Endodermal cell (in vitro differentiated cells): Measurements from ENCODE around the gene MBP. TPM values are rescaled to one million over a fixed set of nuclear protein-coding genes. Genes with fewer than 3 reads are reported as not detected.
"Not testable (repeated sequence)": the region's sequence is repeated elsewhere in the genome, so short reads cannot be mapped to it uniquely, and the experiment has no call there.

Experiments used
- DNase-seq: peaks from one replicate; pipeline ENCODE4 v3.0.0-alpha.2; 2017
- H3K27ac ChIP-seq: 2 replicates; pipeline ENCODE4 v1.5.1; 2013; ENCODE audit warnings: mild to moderate bottlenecking, low read depth, low read length, moderate library complexity
- H3K27me3 ChIP-seq: 2 replicates; pipeline ENCODE4 v1.6.1; 2013; ENCODE audit warnings: mild to moderate bottlenecking, low read length, moderate library complexity; ENCODE audit not compliant: insufficient read depth, control insufficient read depth, poor library complexity, severe bottlenecking
- H3K36me3 ChIP-seq: 2 replicates; pipeline ENCODE4 v1.7.0; 2013; ENCODE audit warnings: mild to moderate bottlenecking, low read length, moderate library complexity; ENCODE audit not compliant: control insufficient read depth, insufficient read depth
- H3K4me1 ChIP-seq: one replicate; pipeline ENCODE4 v1.7.0; 2013; ENCODE audit warnings: low read length; ENCODE audit not compliant: control insufficient read depth, insufficient read depth
- H3K4me3 ChIP-seq: 2 replicates; pipeline ENCODE4 v1.5.1; 2013; ENCODE audit warnings: mild to moderate bottlenecking, low read length, moderate library complexity
- H3K9ac ChIP-seq: 2 replicates; pipeline ENCODE4 v1.6.1; 2013; ENCODE audit warnings: mild to moderate bottlenecking, low read length, moderate library complexity; ENCODE audit not compliant: poor library complexity, severe bottlenecking; ENCODE audit errors: extremely low read depth
- H3K9me3 ChIP-seq: 2 replicates; pipeline ENCODE4 v1.6.1; 2013; ENCODE audit warnings: mild to moderate bottlenecking, low read length, moderate library complexity; ENCODE audit not compliant: control insufficient read depth
- H3K27ac Mint-ChIP-seq: 2 replicates; pipeline ENCODE4 v1.8.0; 2020; ENCODE audit warnings: mixed read lengths
- H3K27me3 Mint-ChIP-seq: 2 replicates; pipeline ENCODE4 v1.8.0; 2021; ENCODE audit warnings: mild to moderate bottlenecking, mixed read lengths; ENCODE audit not compliant: insufficient read depth
- H3K36me3 Mint-ChIP-seq: 2 replicates; pipeline ENCODE4 v1.8.0; 2020; ENCODE audit warnings: low read depth, mixed read lengths
- H3K4me1 Mint-ChIP-seq: 2 replicates; pipeline ENCODE4 v1.8.0; 2020; ENCODE audit warnings: mixed read lengths
- H3K4me3 Mint-ChIP-seq: 2 replicates; pipeline ENCODE4 v1.8.0; 2020; ENCODE audit warnings: mild to moderate bottlenecking, moderate library complexity, mixed read lengths
- H3K9me3 Mint-ChIP-seq: 2 replicates; pipeline ENCODE4 v1.8.0; 2020; ENCODE audit warnings: mild to moderate bottlenecking, mixed read lengths
- WGBS, 2 experiments: methylation state at CpG; one replicate each; pipeline versions ENCODE4 v1.1.5 to v1.1.7; 2013; ENCODE audit warnings: missing lambda C conversion rate in 2 of 2, mixed read lengths in 1 of 2; ENCODE audit not compliant: insufficient coverage in 1 of 2, insufficient read length in 1 of 2; 5-methylcytosine and 5-hydroxymethylcytosine counted together
- total RNA-seq, 2 donors: library from RNA; stranded (reverse); fragmentation: NEBNext Ultra II Directional in 1 of 2; extraction: Animal tissue kit (Norgen Biotek cat#: 25700) in 1 of 2; gene quantifications; 2 replicates in 1 of 2; 3 replicates in 1 of 2; pipeline ENCODE4 v1.2.1, GENCODE V29; 2021
- TF ChIP-seq, protein P1 (sequence below): fragments of 200-600 bp; sonication (generic); conservative IDR thresholded peaks from 2 replicates; pipeline ENCODE4 v1.5.0; 2021; ENCODE audit warnings: antibody characterized with exemption, mild to moderate bottlenecking

Gene MBP
- total RNA-seq, 2 donors from 2014 or later: 16.3 to 19.0 TPM

DNA sequence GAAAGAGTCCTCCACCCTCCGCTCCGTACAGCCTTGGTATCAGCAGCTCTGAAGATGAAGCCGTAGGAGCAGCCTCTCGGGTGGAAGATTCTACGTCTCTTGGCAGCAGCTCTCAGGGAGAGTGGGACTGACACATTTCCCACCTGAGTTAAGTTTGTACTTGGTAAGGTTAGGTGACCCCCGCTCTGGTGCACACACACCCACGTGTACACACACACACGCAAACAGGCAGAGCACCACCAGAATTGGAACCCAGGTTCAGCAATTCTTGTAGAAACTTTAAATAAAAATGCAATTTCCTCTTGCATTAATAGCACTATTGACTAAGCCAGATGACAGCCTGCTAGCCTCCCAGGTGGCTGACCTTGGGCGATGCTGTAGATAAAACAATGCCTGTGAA, 111.5 kb downstream of the MBP start:
- H3K4me3 Mint-ChIP-seq: no peak overlapping the region
- no peak overlapping the region for H3K27ac ChIP-seq
- no peaks in the 10 kb centered on the region for H3K9me3 Mint-ChIP-seq
- H3K36me3 Mint-ChIP-seq: peaks cover 15% of the 10 kb centered on the region
- H3K9me3 ChIP-seq: no peaks in the 10 kb centered on the region
- H3K4me1 Mint-ChIP-seq: peaks cover 4% of the 10 kb centered on the region
- no peak overlapping the region for H3K4me3 ChIP-seq
- no peaks in the 10 kb centered on the region for H3K27me3 Mint-ChIP-seq
- H3K27me3 ChIP-seq: no peaks in the 10 kb centered on the region
- no peak overlapping the region for H3K9ac ChIP-seq
- TF ChIP-seq, protein P1, sequence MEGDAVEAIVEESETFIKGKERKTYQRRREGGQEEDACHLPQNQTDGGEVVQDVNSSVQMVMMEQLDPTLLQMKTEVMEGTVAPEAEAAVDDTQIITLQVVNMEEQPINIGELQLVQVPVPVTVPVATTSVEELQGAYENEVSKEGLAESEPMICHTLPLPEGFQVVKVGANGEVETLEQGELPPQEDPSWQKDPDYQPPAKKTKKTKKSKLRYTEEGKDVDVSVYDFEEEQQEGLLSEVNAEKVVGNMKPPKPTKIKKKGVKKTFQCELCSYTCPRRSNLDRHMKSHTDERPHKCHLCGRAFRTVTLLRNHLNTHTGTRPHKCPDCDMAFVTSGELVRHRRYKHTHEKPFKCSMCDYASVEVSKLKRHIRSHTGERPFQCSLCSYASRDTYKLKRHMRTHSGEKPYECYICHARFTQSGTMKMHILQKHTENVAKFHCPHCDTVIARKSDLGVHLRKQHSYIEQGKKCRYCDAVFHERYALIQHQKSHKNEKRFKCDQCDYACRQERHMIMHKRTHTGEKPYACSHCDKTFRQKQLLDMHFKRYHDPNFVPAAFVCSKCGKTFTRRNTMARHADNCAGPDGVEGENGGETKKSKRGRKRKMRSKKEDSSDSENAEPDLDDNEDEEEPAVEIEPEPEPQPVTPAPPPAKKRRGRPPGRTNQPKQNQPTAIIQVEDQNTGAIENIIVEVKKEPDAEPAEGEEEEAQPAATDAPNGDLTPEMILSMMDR: no peak
- no peaks in the 10 kb centered on the region for H3K36me3 ChIP-seq
- 94 to 99% methylated on average over 8 to 9 of the region's 9 CpGs for WGBS, 2 experiments
- no peak for DNase-seq
- H3K4me1 ChIP-seq: no peaks in the 10 kb centered on the region
- no peak overlapping the region for H3K27ac Mint-ChIP-seq

DNA sequence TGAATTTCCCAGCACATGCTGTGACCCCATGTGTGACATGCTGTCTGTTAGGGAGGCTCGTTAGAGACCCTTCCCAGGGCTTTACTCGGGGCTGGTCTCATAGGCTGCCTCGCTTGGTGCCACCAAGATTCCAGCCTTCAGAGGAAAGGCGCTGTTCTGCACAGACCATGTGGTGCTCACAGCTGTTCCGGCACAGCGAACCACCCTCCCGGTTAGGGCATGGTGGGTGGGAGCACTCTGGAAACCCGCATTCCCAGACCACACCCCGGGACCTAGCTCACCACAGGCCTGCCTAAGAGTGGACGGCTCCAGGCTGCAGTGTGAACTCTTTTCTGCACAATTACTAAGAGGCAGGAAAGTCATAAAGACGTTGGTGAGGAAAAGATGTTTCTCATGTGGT, 112.0 kb downstream of the MBP start:
- H3K4me1 Mint-ChIP-seq: peaks cover 4% of the 10 kb centered on the region
- no peak overlapping the region for H3K4me3 Mint-ChIP-seq
- no peaks in the 10 kb centered on the region for H3K4me1 ChIP-seq
- TF ChIP-seq, protein P1: no peak
- no peaks in the 10 kb centered on the region for H3K36me3 ChIP-seq
- WGBS, 2 experiments: 91 to 94% methylated on average over 3 to 11 of the region's 11 CpGs
- no peak overlapping the region for H3K4me3 ChIP-seq
- no peaks in the 10 kb centered on the region for H3K9me3 ChIP-seq
- no peak overlapping the region for H3K27ac Mint-ChIP-seq
- H3K27me3 Mint-ChIP-seq: no peaks in the 10 kb centered on the region
- H3K27me3 ChIP-seq: no peaks in the 10 kb centered on the region
- no peak overlapping the region for H3K27ac ChIP-seq
- DNase-seq: no peak
- H3K36me3 Mint-ChIP-seq: peaks cover 20% of the 10 kb centered on the region
- no peaks in the 10 kb centered on the region for H3K9me3 Mint-ChIP-seq
- H3K9ac ChIP-seq: no peak overlapping the region

DNA sequence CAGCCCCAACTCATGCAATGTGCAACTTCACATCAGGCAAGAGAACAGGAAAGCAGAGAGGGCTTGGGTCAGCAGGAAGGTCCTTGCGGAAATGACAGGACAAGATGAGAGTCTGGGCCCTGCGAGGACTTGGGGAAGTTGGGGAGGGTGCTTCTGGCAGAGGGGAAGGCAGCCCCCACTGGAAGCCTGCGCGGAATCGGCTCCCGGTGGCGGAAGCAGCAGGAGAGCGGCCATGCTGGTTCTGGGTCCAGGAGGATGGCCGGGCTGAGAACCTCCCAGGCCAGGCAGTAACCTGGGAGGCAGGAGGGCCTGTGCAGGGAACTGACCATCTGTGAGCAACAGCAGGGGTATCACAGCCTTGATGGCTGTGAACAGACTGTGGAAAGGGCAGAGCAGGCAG, 112.9 kb downstream of the MBP start:
- 94 to 100% methylated on average over 6 to 9 of the region's 9 CpGs for WGBS, 2 experiments
- TF ChIP-seq, protein P1: no peak

DNA sequence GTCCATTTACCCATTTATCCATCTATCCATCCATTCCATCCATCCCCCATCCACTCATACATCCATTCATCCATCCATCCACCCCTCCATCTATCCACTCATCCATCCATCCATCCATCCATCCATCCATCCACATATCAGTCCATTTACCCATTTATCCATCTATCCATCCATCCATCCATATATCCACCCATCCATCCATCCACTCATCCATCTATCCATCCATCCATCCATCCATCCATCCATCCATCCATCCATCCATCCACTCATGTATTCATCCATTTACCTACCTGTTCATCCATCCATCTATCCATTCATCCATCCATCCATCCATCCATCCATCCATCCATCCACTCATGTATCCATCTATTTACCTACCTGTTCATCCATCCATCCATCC, 113.9 kb downstream of the MBP start:
- H3K36me3 ChIP-seq, H3K9me3 Mint-ChIP-seq, H3K27me3 Mint-ChIP-seq, H3K4me3 Mint-ChIP-seq, H3K9me3 ChIP-seq, H3K27ac ChIP-seq, H3K4me1 Mint-ChIP-seq, H3K27me3 ChIP-seq, H3K4me1 ChIP-seq, H3K9ac ChIP-seq, H3K4me3 ChIP-seq, H3K27ac Mint-ChIP-seq, DNase-seq: not testable (repeated sequence)
- H3K36me3 Mint-ChIP-seq: peaks cover 20% of the 10 kb centered on the region

More for the DNA sequence above, 112.9 kb downstream of the MBP start:
- Mint-ChIP-seq H3K4me1 (peaks cover 4% of the 10 kb centered on the region), H3K27me3 (no peaks in the 10 kb centered on the region), H3K4me3 (no peak overlapping the region), H3K27ac (no peak overlapping the region), H3K9me3 (no peaks in the 10 kb centered on the region), H3K36me3 (peaks cover 20% of the 10 kb centered on the region)
- H3K27me3 ChIP-seq: no peaks in the 10 kb centered on the region
- H3K4me3 ChIP-seq: no peak overlapping the region
- no peaks in the 10 kb centered on the region for H3K9me3 ChIP-seq
- H3K36me3 ChIP-seq: no peaks in the 10 kb centered on the region
- no peak overlapping the region for H3K27ac ChIP-seq
- H3K9ac ChIP-seq: no peak overlapping the region
- no peak for DNase-seq
- H3K4me1 ChIP-seq: no peaks in the 10 kb centered on the region
